ENCODE measurements around the gene KHNYN. TPM values are rescaled to one million over a fixed set of nuclear protein-coding genes. Genes with fewer than 3 reads are reported as not detected.

The KHNYN gene
- total RNA-seq, 4 donors from 2014 or later, result 16.5 to 88.6 (median 66.1) TPM

DNA sequence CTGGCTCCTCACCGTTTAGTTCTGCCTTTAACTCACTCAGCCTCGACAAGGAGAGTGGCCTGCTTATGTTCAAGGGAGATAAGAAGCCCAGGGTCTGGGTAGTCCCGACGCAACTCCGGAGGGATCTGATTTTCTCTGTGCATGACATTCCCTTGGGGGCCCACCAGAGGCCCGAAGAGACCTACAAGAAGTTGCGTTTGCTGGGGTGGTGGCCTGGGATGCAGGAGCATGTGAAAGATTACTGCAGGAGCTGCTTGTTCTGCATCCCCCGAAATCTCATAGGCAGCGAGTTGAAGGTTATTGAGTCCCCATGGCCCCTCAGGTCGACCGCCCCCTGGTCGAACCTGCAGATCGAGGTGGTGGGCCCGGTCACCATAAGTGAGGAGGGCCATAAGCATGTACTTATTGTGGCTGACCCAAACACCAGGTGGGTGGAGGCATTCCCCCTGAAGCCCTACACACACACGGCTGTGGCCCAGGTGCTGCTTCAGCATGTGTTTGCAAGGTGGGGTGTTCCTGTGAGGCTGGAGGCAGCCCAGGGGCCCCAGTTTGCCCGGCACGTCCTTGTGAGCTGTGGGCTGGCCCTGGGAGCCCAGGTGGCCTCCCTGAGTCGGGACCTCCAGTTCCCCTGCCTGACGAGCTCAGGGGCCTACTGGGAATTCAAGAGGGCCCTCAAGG, 13.4 kb upstream of the KHNYN start:
- Histone ChIP-seq H3K27me3 (no peaks in the 10 kb centered on the region), H3K36me3 (no peaks in the 10 kb centered on the region), H3K4me1 (no peaks in the 10 kb centered on the region), H3K27ac (no peak overlapping the region), H3K4me3 (no peak overlapping the region), H3K9me3 (no peaks in the 10 kb centered on the region)
- intact Hi-C loops (cut with DNase I; ENCODE audit: low total_unique reads), result no loop called here
- no peak for DNase-seq
- TF ChIP-seq POLR2A (IDR thresholded peaks at IDR 0.05), result no peak
- TF ChIP-seq, protein P1, sequence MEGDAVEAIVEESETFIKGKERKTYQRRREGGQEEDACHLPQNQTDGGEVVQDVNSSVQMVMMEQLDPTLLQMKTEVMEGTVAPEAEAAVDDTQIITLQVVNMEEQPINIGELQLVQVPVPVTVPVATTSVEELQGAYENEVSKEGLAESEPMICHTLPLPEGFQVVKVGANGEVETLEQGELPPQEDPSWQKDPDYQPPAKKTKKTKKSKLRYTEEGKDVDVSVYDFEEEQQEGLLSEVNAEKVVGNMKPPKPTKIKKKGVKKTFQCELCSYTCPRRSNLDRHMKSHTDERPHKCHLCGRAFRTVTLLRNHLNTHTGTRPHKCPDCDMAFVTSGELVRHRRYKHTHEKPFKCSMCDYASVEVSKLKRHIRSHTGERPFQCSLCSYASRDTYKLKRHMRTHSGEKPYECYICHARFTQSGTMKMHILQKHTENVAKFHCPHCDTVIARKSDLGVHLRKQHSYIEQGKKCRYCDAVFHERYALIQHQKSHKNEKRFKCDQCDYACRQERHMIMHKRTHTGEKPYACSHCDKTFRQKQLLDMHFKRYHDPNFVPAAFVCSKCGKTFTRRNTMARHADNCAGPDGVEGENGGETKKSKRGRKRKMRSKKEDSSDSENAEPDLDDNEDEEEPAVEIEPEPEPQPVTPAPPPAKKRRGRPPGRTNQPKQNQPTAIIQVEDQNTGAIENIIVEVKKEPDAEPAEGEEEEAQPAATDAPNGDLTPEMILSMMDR (IDR thresholded peaks at IDR 0.05), result no peak

DNA sequence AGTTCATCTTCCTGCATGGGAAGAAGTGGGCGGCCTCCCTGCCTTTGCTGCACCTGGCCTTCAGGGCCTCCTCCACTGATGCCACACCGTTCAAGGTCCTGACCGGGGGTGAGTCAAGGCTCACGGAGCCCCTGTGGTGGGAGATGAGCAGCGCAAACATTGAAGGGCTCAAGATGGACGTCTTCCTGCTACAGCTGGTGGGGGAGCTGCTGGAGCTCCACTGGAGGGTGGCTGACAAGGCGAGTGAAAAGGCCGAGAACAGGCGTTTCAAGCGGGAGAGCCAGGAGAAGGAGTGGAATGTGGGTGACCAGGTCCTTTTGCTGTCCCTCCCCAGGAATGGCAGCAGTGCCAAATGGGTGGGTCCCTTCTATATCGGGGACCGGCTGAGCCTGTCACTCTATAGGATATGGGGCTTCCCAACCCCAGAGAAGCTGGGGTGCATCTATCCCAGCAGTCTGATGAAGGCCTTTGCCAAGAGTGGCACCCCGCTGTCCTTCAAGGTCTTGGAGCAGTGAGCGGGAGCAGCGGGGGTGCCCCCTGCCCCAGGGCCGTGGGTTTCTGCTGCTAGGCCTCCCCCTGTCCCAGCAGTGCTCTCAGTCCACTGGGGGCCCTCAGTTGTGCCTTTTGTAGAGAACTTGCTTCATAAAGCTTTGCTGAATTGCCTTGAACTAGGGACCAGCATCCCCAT, 12.7 kb upstream of the KHNYN start:
- intact Hi-C loops (cut with DNase I; ENCODE audit: low total_unique reads), result no loop called here
- no peak for TF ChIP-seq POLR2A (IDR thresholded peaks at IDR 0.05)
- TF ChIP-seq, protein P1 (IDR thresholded peaks at IDR 0.05), result no peak
- H3K36me3 ChIP-seq, result no peaks in the 10 kb centered on the region
- no peaks in the 10 kb centered on the region for H3K9me3 ChIP-seq
- no peak for DNase-seq
- H3K27ac ChIP-seq, result no peak overlapping the region
- H3K4me3 ChIP-seq, result no peak overlapping the region
- H3K4me1 ChIP-seq, result no peaks in the 10 kb centered on the region
- H3K27me3 ChIP-seq, result no peaks in the 10 kb centered on the region

DNA sequence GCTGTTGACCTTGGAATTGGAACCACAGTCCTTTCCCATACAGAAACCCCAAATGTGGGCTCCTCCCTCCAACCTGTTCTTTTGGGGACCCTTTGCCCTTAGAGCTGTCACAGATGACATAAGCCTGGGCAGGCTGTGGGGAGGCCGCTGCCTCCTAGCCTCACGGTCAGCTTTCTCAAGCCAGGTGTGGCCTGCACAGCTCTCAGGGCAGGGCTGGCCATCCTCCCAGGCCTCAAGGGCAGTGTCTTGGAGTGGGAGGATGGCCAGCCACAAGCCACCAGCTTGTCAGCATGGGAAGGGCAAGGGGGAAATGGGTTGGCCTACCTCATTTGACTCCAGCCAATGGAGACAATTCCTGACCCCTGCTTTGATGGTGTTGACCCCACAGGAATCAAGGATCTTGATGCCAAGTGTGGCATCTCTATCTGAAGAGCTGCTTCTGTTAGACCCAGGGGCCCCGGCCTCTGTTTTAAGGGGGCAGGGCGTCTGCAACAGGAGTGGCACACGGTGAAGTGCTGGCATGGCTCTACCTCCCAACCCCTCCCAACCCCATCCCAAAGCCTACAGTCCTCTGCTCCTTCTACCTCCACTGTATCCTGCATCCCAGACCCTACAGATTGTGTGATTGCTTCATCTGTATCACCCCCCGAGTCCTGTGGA, 11.8 kb upstream of the KHNYN start:
- Histone ChIP-seq H3K27me3 (no peaks in the 10 kb centered on the region), H3K27ac (no peak overlapping the region), H3K4me1 (no peaks in the 10 kb centered on the region), H3K4me3 (no peak overlapping the region), H3K9me3 (no peaks in the 10 kb centered on the region), H3K36me3 (no peaks in the 10 kb centered on the region)
- TF ChIP-seq POLR2A (IDR thresholded peaks at IDR 0.05), result no peak
- TF ChIP-seq, protein P1 (IDR thresholded peaks at IDR 0.05), result no peak
- DNase-seq, result no peak
- intact Hi-C loops (cut with DNase I; ENCODE audit: low total_unique reads), result no loop called here

DNA sequence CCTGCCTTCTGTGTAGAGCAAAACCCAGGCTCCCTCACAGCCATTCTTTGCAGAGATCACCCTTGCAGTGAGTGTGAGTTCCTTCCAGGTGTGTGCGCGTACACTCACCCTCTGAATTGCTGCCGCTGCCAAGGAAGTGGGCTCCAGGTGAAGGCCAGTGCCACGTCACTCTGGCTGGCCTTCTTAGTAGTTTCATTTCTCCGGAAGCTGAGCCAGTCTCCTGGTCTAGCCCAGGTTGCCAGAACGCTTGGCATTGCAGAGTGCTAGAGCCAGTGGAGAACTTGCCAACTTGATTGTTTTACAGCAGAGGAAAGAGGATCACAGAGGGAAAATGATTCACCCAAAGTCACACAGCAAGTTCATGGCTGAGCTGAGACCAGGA, 11.3 kb upstream of the KHNYN start:
- no peak for DNase-seq

More for the DNA sequence above, 11.3 kb upstream of the KHNYN start:
- no peaks in the 10 kb centered on the region for H3K36me3 ChIP-seq
- H3K9me3 ChIP-seq, result no peaks in the 10 kb centered on the region
- H3K4me1 ChIP-seq, result no peaks in the 10 kb centered on the region
- H3K4me3 ChIP-seq, result no peak overlapping the region
- TF ChIP-seq, protein P1 (IDR thresholded peaks at IDR 0.05), result no peak
- TF ChIP-seq POLR2A (IDR thresholded peaks at IDR 0.05), result no peak
- H3K27me3 ChIP-seq, result no peaks in the 10 kb centered on the region
- no peak overlapping the region for H3K27ac ChIP-seq
- intact Hi-C loops (cut with DNase I; ENCODE audit: low total_unique reads), result no loop called here
